GM21528 (cell line): ENCODE measurements around the gene EXOC8.
A peak's percentile ranks its signal among the peaks of the same experiment; 100 is the strongest.

Source experiments
- ATAC-seq: cut with Tn5 transposase; IDR thresholded peaks from one replicate; pipeline ENCODE4 v1.9.1; 2021; ENCODE audit warnings: mild to moderate bottlenecking, moderate library complexity; ENCODE audit not compliant: unreplicated experiment, low FRiP score

EXOC8 gene, protein sequence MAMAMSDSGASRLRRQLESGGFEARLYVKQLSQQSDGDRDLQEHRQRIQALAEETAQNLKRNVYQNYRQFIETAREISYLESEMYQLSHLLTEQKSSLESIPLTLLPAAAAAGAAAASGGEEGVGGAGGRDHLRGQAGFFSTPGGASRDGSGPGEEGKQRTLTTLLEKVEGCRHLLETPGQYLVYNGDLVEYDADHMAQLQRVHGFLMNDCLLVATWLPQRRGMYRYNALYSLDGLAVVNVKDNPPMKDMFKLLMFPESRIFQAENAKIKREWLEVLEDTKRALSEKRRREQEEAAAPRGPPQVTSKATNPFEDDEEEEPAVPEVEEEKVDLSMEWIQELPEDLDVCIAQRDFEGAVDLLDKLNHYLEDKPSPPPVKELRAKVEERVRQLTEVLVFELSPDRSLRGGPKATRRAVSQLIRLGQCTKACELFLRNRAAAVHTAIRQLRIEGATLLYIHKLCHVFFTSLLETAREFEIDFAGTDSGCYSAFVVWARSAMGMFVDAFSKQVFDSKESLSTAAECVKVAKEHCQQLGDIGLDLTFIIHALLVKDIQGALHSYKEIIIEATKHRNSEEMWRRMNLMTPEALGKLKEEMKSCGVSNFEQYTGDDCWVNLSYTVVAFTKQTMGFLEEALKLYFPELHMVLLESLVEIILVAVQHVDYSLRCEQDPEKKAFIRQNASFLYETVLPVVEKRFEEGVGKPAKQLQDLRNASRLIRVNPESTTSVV

DNA sequence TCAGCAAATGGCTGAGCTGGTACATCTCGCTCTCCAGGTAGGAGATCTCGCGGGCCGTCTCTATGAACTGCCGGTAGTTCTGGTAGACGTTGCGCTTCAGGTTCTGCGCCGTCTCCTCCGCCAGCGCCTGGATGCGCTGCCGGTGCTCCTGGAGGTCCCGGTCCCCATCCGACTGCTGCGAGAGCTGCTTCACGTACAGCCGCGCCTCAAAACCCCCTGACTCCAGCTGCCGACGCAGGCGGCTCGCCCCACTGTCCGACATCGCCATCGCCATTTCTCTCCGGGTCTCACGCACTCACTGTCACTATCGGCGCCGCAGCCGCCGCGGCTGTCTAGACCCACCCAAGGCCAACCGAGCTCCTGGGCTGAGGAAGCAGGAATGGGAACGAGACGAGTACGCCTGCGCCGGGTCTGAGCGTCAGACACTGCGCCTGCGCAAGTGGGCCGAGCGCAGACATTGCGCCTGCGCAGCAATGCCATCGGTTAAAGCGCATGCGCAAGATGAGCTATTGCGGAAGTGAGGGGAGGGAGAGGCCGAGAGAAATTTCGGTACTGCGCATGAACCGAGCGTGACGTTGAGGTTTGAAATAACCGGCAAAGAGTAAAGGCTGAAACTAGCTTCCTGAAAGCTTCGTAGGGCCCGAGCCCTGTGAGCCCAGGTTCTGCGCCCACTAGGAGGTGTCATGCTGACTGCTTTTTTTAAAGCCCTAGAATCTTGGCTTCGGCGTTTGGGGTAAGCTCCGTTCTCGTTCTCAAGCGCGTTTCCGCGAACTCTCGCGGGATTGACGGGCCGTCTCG lies at the start of gene EXOC8:
EXOC8 (minus strand) TSS at position 381 of the 798 bp plus-strand sequence; CDS start at position 274, 107 bp downstream.
- peak; percentile 79 for ATAC-seq

DNA sequence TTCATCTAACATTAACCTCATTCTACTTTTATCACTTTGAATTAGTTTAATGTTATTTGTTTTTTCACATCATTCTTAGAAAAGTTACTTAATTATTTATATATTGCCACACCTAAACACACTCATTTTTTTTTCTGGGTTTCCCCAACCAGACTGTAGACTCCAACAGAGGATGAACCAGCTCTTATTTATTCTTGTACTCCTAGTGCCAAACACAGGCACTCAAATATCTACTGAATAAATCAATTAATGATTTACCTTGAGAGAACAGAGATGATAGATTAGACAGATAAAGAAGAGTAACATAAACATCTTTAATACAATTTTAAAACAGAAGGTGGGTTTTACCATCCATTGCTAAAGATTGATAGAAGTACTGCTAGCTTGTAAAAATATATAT lies 48.8 kb upstream of the EXOC8 start:
- no peak for ATAC-seq

DNA sequence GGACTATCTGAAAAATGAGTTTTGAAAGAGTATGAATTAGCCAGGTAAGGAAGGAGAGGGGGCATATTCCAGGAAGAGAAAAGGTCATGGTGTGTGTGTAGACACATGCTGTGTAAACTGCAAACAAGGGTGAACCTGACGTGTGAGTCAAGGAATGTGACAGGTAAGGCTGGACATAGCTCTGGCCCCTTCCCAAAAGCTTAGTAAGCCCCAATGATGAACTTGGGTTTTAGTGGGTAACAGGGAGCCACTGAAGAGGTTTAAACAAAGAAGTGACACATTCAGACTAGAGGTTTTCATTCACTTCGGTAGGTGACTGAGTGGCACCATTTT lies 47.7 kb upstream of the EXOC8 start:
- no peak for ATAC-seq

DNA sequence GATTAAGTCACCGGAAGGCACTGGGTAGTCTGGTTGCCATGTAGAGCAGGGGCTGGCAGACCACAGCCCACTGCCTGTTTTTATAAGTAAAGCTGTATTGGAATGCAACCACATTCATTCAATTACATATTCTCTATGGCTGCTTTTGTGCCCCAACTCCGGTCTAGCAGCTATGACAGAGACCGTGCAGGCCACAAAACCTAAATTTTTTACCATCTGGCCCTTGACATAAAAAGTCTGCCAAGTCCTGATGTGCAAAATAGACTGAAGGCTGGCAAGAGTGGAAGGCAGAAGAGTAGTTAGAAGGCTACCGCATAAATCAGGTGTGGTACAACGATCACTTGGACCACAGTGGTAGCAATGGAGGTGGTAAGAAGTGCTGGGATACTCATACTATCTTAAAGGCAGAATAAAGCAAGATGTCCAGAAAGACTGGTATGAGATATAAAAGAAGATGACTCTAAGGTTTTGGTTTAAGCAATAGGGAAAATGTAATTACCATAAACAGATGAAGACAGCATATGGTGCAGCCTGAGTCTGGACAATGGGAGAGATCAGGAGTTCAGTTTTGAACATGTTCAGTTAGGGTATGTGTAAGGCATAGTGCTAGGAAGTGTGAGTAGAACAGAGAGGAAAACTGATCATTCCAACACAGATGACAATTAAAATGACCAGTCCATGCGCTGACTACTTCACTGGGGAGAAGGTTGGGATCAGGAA lies 47.2 kb upstream of the EXOC8 start:
- no peak for ATAC-seq

DNA sequence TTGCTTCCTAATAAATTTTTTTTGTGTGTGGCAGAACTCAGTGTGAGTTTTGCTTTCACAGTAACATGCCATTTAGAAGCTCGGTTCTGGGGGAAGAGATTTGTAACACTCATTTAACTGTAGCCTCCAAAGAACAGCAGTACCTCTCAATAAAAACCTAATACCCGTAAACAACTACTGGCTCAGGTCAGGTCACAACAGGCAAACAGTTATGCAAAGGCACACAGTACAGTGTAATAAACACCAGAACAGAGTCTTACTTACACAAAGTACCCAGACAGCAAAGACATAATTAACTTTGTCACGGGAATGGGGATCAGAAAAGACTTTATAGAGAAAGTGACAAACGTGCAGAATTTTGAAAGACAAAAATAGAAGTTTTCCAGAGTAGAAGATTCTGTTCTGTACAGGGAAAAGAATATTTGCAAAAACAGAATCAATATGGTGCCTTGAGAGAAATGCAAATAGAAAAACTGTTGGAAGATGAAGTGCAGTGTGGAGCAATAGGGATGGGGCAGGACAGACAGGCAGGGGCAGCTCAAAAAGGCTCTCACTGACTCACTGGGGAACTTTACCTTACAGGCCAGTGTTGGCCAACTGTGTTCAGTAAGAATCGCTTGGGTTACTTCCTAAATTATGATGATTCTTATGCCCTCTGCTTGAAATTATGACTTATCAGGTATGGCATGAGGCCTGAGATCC lies 45.7 kb upstream of the EXOC8 start:
- no peak for ATAC-seq

DNA sequence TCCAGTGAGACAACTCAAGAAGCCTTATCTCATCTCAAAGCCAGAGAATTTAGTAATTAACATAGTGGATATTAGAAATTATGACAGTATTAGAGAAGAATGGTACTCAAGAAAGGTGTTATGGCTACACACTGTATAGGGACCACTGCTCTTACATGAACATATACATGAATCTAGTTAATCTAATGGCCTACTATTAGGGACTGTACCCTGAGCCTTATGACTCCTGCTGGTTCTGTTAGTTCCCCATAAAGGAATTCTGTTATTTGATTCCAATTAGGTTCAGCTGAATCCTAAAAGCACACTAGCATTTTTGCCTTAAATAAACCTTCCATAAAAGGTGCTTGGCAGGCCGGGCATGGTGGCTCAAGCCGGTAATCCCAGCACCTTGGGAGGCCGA lies 44.8 kb upstream of the EXOC8 start:
- no peak for ATAC-seq

DNA sequence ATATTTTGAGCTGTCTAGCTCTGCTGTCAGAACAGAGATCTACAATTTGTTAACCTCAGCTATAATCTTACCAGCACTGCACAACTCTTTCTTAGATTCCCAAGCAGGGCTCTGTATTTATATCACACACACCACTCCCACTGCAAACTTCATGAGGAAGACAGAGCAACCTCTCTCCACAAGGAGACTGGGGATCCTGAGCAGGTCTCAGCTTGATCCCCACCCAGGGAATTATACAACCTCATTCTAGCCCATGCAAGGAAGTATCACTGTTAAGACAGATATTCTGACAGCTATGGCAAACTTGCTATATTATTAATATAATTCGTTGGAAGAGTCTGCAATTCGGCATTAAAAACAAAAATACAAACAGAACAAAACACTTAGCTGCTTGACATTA lies 44.1 kb upstream of the EXOC8 start:
- ATAC-seq, result no peak

DNA sequence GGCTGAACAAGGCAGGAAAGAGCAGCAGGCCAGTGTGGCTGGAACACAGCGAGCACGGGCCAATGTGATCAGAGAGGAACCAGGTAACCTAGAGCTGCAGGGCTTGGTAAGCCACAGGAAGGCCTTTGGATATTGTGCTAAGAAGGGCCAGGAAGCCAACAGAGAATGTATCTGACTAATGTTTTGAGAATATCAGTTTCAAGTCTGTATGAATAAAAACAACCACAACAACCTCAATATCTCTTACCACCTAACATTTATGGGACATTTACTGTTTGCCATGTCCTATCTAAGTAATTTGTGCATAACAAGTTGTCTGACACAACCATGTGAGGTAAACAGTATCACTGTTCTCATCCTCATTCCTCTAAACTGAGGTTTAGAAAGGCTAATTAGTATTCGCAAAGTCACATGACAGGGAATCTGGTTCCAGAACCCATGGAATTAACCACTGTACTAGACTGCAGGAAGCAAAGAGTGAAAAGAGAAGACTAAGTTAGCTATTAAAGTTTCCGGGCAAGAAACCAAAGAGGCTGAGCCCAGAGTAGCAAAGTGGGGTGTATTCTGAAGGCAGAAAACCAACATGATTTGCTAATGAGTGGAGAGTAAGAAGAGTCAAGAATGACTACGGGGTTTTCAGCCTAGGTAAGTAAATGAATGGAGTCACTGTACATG lies 39.4 kb upstream of the EXOC8 start:
- peak; percentile 54 for ATAC-seq

DNA sequence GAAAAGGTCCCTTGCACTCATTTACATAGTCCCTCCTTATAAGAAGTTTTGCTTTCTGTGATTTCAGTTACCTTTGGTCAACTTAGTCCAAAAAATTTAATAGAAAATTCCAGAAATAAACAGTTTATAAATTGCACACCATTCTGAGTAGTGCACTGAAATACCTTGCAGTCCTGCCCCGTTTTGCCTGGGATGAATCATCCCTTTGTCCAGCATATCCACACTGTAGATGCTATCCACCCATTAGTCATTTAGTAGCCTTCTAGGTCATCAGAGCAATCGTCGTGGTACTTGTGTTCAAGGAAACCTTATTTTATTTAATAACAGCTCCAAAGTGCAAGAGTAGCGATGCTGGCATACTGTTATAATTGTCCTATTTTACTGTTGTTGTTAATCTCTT lies 38.4 kb upstream of the EXOC8 start:
- ATAC-seq, result no peak

DNA sequence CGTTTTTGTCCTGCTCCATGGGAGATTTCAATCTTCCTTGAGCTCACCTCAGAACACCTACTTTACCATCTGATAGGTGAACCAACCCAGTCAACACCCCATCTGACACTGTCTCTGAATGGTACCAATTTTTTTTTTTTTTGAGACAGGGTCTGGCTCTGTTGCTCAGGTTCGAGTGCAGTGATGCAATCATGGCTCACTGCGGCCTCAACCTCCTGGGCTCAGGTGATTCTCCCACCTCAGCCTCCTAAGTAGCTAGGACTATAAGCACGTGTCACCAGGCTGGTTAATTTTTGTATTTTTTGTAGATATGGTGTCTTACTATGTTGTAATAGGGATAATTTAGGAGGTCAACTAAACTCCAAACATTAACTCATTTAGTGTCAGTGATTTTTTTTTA lies 36.7 kb upstream of the EXOC8 start:
- ATAC-seq, result no peak

DNA sequence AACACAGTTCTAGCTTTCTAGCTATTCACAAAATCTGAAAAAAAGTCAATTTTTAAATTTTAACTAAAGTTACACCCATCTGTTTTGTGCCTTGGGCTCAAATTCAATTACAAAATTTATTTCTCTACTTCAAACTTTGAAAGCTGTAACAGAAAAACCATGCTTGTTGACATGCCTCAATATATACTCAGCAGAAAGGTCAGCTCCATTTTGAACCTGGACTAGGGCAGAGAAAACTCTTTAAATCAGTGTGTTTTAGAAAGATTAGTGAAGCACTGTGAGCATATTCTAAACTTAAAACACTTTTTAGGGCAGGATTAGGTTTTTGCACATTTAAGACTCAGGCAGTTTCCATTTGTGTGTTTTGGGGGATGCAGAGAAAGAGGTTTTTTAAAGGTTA lies 34.8 kb upstream of the EXOC8 start:
- no peak for ATAC-seq

DNA sequence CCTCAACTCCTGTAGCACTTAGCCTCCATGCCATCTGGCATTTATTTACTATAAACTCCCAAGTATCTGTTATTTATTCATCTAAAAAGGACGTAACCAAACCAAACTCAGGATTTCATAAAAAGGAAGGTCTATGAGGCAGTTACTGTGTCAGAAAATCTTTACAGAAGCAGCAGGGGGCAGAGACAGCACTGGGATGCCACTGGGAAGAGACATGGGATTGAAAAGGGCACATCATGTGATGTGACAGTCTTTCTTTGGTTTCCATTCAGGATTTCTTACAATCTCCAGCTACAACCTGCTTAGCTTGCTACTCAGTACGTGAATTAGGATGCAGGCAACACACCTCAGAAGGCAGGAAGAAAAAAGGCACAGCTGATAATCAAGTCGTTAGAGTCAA lies 31.6 kb upstream of the EXOC8 start:
- no peak for ATAC-seq

DNA sequence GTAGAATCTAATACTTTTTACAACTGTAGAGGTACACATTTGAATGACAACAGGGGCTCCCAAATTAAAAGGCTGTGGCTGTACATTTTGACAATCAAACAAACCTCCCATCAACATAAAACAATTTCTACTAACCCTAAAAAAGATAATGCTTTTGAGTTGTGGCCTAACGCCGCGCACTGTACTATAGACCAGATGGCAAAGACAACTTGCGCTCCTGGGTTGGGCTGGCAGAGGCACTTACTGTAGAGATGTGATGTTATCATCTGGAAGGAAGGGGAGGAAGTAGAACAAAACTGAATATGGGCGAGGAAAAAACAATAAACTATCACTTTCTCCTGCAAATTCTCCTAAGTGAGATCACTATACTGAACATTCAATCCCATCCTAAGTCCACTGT lies 26.5 kb upstream of the EXOC8 start:
- ATAC-seq, result no peak

DNA sequence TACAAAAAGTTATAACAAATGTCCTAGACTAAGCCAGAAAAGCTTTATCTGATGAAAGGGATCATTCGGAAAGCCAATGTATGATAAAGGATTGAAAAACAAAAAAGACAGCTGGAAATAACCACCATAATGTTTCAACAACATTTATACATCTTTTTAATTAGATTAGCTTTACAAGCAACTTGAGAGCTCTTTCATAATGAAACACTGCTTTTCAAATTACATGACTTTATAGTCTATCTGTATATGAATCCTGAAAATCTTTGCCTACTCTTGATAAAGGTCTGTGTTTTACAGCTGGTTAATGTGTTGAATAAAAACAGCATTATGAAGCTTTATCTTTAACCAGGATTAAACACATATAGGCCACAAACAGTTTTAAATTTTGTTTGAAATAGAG lies 26.0 kb upstream of the EXOC8 start:
- ATAC-seq, result no peak

DNA sequence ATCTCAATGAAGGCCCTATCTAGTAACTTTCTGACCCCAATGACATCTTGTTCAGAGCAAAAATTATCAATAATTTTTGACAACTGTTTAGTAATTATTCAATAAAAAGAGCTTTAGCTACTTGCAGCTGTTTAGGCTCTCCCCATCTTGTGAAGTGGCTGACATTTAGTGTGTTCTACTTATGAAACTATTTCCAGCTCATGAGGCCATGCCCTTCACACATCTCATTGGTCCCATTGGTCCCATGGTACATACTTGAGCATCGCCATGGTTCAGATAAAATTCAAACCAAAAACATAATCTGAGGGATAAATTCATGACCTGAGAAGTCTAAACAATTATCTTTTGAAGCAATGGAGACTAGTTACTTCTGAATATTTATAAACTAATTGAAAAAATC lies 24.7 kb upstream of the EXOC8 start:
- ATAC-seq, result no peak

DNA sequence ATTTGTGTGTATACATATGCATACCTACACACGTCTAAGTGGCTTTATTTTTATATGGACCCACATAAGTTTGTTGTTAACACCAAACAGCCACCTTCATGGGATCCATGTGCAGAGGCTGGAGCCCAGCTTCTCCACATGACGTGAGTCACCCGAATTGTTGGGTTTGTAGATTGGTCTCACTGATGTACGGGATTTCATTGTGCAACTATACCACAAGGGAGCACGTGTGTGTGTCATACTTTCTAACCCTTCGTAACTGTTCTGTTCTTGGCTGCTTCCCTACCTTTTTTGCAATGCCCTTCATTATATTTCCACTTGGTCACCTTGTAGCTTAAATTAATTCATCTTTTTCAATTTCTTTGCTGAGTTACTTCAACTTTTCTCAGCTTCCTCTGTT lies 21.5 kb upstream of the EXOC8 start:
- ATAC-seq, result no peak

DNA sequence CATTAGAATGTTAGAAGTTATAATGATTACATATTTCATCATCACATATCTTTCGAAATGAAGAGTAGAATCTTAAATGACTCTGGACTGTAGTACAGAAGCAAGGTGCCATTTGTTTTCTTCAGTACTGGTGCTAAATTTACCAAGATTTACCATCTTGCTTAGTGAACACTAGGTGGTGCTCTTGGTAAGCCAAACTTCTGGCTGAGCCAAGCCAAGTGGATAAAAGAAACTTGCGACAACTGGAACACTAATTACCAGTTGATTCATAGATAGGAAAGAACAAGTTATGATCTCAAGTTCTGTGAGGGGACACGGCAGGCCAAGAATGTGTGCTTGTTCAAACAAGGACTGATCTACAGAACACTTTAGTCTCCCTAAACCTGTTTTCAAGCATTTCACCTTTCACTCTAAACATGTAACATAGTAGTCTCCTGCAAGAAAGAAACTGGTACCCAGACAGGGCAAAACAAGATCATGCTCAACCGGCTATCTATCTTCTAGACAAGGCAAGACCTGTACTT lies 20.2 kb upstream of the EXOC8 start:
- peak; percentile 76 for ATAC-seq

DNA sequence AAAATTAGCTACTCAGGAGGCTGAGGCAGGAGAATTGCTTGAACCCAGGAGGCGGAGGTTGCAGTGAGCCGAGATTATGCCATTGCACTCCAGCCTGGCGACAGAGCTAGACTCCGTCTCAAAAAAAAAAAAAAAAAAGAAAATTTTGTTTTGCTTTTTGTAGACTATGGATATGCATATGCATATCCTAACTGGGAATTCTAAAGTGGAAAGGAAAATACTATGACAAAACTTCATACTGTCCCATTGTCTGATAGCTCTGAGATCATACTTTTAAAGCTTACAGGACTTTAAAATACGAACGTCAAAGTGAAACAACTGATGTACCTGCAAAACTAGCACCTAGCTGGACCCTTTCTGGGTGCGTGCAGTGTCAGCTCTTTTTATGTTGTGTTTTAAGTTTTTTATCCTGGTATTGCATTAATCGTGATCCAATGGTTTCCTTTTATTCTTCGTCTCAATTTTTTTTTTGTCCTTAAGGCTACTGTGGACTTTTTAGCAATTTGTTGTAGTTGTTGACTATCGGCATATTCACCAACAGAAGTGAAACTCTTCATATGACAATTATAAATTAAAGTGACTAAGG lies 19.6 kb upstream of the EXOC8 start:
- ATAC-seq, result peak; percentile 13

DNA sequence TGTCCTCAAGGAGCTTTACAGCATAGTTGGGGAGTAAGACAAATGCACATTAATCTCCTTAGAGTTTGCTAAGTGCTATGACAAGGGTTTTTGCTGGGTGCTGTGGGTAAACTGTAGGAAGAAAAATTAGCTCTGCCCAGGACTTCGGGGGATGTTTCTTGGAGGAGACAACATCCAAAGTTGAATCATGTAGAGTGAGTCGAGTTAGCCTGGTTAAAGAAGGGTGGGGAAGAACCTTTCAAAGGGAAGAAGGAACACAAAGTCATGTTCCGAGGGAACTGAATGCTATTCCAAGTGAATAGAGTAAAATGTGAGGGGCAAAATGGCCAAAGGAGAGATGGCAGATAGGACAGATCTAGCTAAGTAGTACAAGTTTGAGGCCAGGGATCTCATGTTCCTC lies 17.5 kb upstream of the EXOC8 start:
- ATAC-seq, result no peak
